ENCODE results near the gene TMTC3. TPM values are rescaled to one million over a fixed set of nuclear protein-coding genes. Genes with fewer than 3 reads are reported as not detected.

TMTC3 gene
- total and polyA plus RNA-seq, 4 donors, result 3.0 to 28.2 (median 6.3) TPM

DNA sequence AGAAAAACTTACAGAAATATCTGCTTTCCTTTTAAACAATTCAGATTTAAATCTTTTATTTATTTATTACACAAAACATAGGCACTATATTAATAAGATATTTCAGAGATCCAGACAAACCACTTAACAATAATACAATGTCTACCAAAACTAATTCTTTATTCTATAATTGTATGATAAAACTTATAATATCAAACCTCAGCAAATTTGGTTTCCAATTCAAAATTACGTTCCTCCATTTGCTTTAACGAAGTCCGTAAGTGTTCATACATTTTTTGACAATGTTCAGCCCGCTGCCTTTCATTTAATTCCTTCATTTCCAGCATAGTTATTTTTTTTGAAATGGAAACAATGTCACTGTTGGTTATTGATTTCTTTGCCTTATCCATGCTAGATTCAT is 48.5 kb upstream of the TMTC3 start (continued):
- no peak for TF ChIP-seq EGR1 (IDR thresholded peaks at IDR 0.05; ENCODE audit: low read depth in 2 of 2)
- TF ChIP-seq NR2F2 (IDR thresholded peaks at IDR 0.05), result no peak
- TF ChIP-seq, protein P1, sequence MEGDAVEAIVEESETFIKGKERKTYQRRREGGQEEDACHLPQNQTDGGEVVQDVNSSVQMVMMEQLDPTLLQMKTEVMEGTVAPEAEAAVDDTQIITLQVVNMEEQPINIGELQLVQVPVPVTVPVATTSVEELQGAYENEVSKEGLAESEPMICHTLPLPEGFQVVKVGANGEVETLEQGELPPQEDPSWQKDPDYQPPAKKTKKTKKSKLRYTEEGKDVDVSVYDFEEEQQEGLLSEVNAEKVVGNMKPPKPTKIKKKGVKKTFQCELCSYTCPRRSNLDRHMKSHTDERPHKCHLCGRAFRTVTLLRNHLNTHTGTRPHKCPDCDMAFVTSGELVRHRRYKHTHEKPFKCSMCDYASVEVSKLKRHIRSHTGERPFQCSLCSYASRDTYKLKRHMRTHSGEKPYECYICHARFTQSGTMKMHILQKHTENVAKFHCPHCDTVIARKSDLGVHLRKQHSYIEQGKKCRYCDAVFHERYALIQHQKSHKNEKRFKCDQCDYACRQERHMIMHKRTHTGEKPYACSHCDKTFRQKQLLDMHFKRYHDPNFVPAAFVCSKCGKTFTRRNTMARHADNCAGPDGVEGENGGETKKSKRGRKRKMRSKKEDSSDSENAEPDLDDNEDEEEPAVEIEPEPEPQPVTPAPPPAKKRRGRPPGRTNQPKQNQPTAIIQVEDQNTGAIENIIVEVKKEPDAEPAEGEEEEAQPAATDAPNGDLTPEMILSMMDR (IDR thresholded peaks at IDR 0.05; ENCODE audit: low read depth, low read length, missing input control), result no peak
- no peak for TF ChIP-seq YY1 (IDR thresholded peaks at IDR 0.05)
- TF ChIP-seq, protein P2, sequence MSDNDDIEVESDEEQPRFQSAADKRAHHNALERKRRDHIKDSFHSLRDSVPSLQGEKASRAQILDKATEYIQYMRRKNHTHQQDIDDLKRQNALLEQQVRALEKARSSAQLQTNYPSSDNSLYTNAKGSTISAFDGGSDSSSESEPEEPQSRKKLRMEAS (IDR thresholded peaks at IDR 0.05), result no peak

DNA sequence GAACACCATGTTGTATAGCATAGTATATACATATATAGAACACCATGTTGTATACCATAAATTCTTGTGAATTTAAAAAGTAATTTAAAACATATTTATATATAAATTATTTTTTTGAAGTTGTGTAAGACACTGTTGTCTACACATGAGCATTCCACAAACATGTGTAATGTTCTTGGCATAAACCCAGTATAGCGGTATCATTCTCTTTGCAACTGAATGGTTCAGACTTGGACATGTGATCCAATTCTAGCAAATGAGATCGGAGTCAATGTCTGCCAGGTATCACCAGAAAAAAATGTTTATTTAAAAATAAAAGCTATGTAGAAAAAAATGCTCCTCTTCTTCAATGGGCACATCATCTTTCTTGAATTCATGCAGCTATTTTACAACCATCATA is 34.1 kb upstream of the TMTC3 start:
- no peak overlapping the region for H3K4me3 ChIP-seq (ENCODE audit: low read depth in 1 of 3, low read length in 3 of 3)
- H3K27me3 ChIP-seq (ENCODE audit: control insufficient read depth in 4 of 4, insufficient read depth in 4 of 4, low read length in 3 of 4), result no peaks in the 10 kb centered on the region
- H3K27ac ChIP-seq (ENCODE audit: low read depth in 1 of 2, low read length in 2 of 2), result no peak overlapping the region
- no peaks in the 10 kb centered on the region for H3K9me3 ChIP-seq (ENCODE audit: control insufficient read depth in 4 of 4, low read length in 3 of 4)
- H3K9ac ChIP-seq (ENCODE audit: low read depth in 1 of 2, low read length in 2 of 2), result no peak overlapping the region
- 99% methylated on average over 2 of the region's 2 CpGs for WGBS
- peaks cover 0 to 8% (median 4%) of the 10 kb centered on the region in 4 donors for H3K36me3 ChIP-seq (ENCODE audit: control insufficient read depth in 4 of 4, insufficient read depth in 3 of 4, low read depth in 1 of 4, low read length in 3 of 4)
- H3K4me1 ChIP-seq (ENCODE audit: control insufficient read depth in 4 of 4, insufficient read depth in 4 of 4, low read length in 3 of 4), result no peaks in the 10 kb centered on the region
- no peak for DNase-seq (ENCODE audit: low spot score)
- TF ChIP-seq, protein P3, sequence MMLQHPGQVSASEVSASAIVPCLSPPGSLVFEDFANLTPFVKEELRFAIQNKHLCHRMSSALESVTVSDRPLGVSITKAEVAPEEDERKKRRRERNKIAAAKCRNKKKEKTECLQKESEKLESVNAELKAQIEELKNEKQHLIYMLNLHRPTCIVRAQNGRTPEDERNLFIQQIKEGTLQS (IDR thresholded peaks at IDR 0.05), result no peak
- TF ChIP-seq NR2F2 (IDR thresholded peaks at IDR 0.05) (no peak), RXRA (IDR thresholded peaks at IDR 0.05) (no peak), SP1 (IDR thresholded peaks at IDR 0.05) (no peak), EGR1 (IDR thresholded peaks at IDR 0.05; ENCODE audit: low read depth in 2 of 2) (no peak), GABPA (IDR thresholded peaks at IDR 0.05 in 1 of 2, conservative IDR thresholded peaks at IDR 0.05 in 1 of 2) (no peak), RAD21 (IDR thresholded peaks at IDR 0.05) (no peak)
- TF ChIP-seq, protein P2 (IDR thresholded peaks at IDR 0.05), result no peak
- TF ChIP-seq, protein P1 (IDR thresholded peaks at IDR 0.05; ENCODE audit: low read depth, low read length, missing input control), result no peak
- TF ChIP-seq, protein P4, sequence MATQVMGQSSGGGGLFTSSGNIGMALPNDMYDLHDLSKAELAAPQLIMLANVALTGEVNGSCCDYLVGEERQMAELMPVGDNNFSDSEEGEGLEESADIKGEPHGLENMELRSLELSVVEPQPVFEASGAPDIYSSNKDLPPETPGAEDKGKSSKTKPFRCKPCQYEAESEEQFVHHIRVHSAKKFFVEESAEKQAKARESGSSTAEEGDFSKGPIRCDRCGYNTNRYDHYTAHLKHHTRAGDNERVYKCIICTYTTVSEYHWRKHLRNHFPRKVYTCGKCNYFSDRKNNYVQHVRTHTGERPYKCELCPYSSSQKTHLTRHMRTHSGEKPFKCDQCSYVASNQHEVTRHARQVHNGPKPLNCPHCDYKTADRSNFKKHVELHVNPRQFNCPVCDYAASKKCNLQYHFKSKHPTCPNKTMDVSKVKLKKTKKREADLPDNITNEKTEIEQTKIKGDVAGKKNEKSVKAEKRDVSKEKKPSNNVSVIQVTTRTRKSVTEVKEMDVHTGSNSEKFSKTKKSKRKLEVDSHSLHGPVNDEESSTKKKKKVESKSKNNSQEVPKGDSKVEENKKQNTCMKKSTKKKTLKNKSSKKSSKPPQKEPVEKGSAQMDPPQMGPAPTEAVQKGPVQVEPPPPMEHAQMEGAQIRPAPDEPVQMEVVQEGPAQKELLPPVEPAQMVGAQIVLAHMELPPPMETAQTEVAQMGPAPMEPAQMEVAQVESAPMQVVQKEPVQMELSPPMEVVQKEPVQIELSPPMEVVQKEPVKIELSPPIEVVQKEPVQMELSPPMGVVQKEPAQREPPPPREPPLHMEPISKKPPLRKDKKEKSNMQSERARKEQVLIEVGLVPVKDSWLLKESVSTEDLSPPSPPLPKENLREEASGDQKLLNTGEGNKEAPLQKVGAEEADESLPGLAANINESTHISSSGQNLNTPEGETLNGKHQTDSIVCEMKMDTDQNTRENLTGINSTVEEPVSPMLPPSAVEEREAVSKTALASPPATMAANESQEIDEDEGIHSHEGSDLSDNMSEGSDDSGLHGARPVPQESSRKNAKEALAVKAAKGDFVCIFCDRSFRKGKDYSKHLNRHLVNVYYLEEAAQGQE (IDR thresholded peaks at IDR 0.05), result no peak

All from liver (tissue), 9 donors.